Natural killer cell (primary cell): ENCODE measurements around the gene FYN. TPM values are rescaled to one million over a fixed set of nuclear protein-coding genes. Genes with fewer than 3 reads are reported as not detected.

Source experiments
- ATAC-seq, 3 donors: fragments of 150-1000 bp in 2 of 3; fragments of 200-7000 bp in 1 of 3; cut with Tn5 transposase; 1 replicate in 1 of 3; 2 replicates in 2 of 3; pipeline ENCODE4 v1.10.0; 2021; ENCODE audit warnings: mild to moderate bottlenecking in 2 of 3, moderate library complexity in 2 of 3
- DNase-seq, 2 donors: peaks; one replicate each; pipeline versions ENCODE4 v3.0.0 to v3.0.0-alpha.2; 2013 to 2021; ENCODE audit warnings: mixed read lengths in 1 of 2
- H3K27ac ChIP-seq: one replicate; pipeline ENCODE4 v1.5.1; 2013; ENCODE audit warnings: mild to moderate bottlenecking, low read length
- H3K27me3 ChIP-seq: one replicate; pipeline ENCODE4 v1.6.1; 2013; ENCODE audit warnings: low read length; ENCODE audit not compliant: control insufficient read depth, insufficient read depth
- H3K36me3 ChIP-seq: one replicate; pipeline ENCODE4 v1.6.1; 2013; ENCODE audit warnings: low read length; ENCODE audit not compliant: control insufficient read depth, insufficient read depth
- H3K4me1 ChIP-seq: one replicate; pipeline ENCODE4 v1.6.1; 2013; ENCODE audit warnings: low read length; ENCODE audit not compliant: control insufficient read depth, insufficient read depth
- H3K4me3 ChIP-seq: one replicate; pipeline ENCODE4 v1.5.1; 2013; ENCODE audit warnings: low read length
- H3K9me3 ChIP-seq: one replicate; pipeline ENCODE4 v1.6.1; 2013; ENCODE audit warnings: low read length; ENCODE audit not compliant: control insufficient read depth, insufficient read depth
- H3K27ac Mint-ChIP-seq, 2 donors: one replicate each; pipeline ENCODE4 v1.8.0; 2022; ENCODE audit warnings: mild to moderate bottlenecking in 2 of 2, mixed read lengths in 2 of 2, moderate library complexity in 1 of 2
- H3K27me3 Mint-ChIP-seq, 2 donors: one replicate each; pipeline ENCODE4 v1.8.0; 2022; ENCODE audit warnings: low read depth in 2 of 2, mixed read lengths in 2 of 2
- H3K36me3 Mint-ChIP-seq: one replicate; pipeline ENCODE4 v1.8.0; 2022; ENCODE audit warnings: mixed read lengths
- H3K4me1 Mint-ChIP-seq, 2 donors: one replicate each; pipeline ENCODE4 v1.8.0; 2022; ENCODE audit warnings: mixed read lengths in 2 of 2
- H3K4me3 Mint-ChIP-seq: one replicate; pipeline ENCODE4 v1.8.0; 2022; ENCODE audit warnings: mild to moderate bottlenecking, moderate library complexity, mixed read lengths
- H3K9me3 Mint-ChIP-seq, 2 donors: one replicate each; pipeline ENCODE4 v1.8.0; 2022; ENCODE audit warnings: mixed read lengths in 2 of 2
- WGBS: methylation state at CpG from one replicate; pipeline ENCODE4 v1.1.7; 2013; ENCODE audit warnings: missing lambda C conversion rate; ENCODE audit not compliant: insufficient coverage; 5-methylcytosine and 5-hydroxymethylcytosine counted together
- intact Hi-C: fragments of 100-400 bp; cut with micrococcal nuclease; formaldehyde crosslinking; loops from one replicate; pipeline ENCODE4 v1.14.2; 2022
- total RNA-seq, 4 donors: library from RNA; stranded (reverse); fragments of 120-200 nt in 1 of 4; gene quantifications; one replicate each; pipeline versions ENCODE4 v1.2.3 to v1.2.4, GENCODE V29; 2013 to 2022
- TF ChIP-seq, protein P1 (sequence below): fragments of 200-600 bp; IDR thresholded peaks from one replicate; pipeline ENCODE4 v1.8.0; 2022; ENCODE audit warnings: antibody characterized with exemption

FYN gene
- total RNA-seq, 3 donors from 2014 or later (not counting 1 experiment from before 2014, with no cell fraction given) = 616 to 757 (median 713) TPM

- TF ChIP-seq, protein P1, sequence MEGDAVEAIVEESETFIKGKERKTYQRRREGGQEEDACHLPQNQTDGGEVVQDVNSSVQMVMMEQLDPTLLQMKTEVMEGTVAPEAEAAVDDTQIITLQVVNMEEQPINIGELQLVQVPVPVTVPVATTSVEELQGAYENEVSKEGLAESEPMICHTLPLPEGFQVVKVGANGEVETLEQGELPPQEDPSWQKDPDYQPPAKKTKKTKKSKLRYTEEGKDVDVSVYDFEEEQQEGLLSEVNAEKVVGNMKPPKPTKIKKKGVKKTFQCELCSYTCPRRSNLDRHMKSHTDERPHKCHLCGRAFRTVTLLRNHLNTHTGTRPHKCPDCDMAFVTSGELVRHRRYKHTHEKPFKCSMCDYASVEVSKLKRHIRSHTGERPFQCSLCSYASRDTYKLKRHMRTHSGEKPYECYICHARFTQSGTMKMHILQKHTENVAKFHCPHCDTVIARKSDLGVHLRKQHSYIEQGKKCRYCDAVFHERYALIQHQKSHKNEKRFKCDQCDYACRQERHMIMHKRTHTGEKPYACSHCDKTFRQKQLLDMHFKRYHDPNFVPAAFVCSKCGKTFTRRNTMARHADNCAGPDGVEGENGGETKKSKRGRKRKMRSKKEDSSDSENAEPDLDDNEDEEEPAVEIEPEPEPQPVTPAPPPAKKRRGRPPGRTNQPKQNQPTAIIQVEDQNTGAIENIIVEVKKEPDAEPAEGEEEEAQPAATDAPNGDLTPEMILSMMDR = no peak
- H3K4me3 Mint-ChIP-seq = peak overlapping the region; percentile 95
- DNase-seq = no peak
Observed at GRCh38 chr6:111766201-111766857, 106.9 kb downstream of the FYN start.

DNA sequence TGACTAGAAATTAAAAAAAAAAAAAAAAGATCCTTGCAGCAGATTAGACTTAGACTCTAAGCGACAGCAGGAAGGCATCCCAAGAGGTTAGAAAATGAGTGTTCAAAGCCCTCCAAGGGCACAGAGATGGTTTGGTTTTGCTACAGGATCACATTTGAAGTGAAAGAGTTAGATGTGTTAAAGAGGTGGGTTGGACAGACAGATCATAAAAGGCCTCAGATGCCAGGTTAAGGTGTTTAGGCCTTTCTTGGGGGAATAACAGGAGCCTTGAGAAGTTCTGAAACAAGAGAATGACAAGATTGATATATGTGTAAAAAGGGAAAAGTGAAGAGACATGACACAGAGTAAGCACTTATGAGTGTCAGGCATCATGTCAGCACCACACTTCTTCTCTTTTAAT lies 107.5 kb downstream of the FYN start:
- H3K27ac Mint-ChIP-seq = peak overlapping the region; percentile 99 to 100

More at GRCh38 chr6:111766201-111766857, 106.9 kb downstream of the FYN start:
- Mint-ChIP-seq H3K27me3 (no peaks in the 10 kb centered on the region), H3K4me1 (peaks cover 100% of the 10 kb centered on the region in 2 donors), H3K9me3 (no peaks in the 10 kb centered on the region), H3K27ac (peak overlapping the region; percentile 99 to 100), H3K36me3 (no peaks in the 10 kb centered on the region)
- Histone ChIP-seq H3K27me3 (no peaks in the 10 kb centered on the region), H3K9me3 (no peaks in the 10 kb centered on the region), H3K4me1 (peaks cover 83% of the 10 kb centered on the region), H3K4me3 (no peak overlapping the region), H3K36me3 (peaks cover under 1% of the 10 kb centered on the region), H3K27ac (peak overlapping the region; percentile 99)
- no peak for ATAC-seq
- intact Hi-C loops = loop anchor here (2.0 to 5.0 kb wide), 2 partner anchors 70 to 106 kb away; partner anchors contain the start of gene FYN
- WGBS = 48% methylated on average over 2 of the region's 5 CpGs

GRCh38 chr6:111764238-111765175 lies 108.7 kb downstream of the FYN start:
- H3K9me3 Mint-ChIP-seq = no peaks in the 10 kb centered on the region
- H3K27me3 Mint-ChIP-seq = no peaks in the 10 kb centered on the region
- TF ChIP-seq, protein P1 = no peak
- DNase-seq (peak; percentile 60 to 86), ATAC-seq (peak; percentile 41 to 43 (median 41))
- peak overlapping the region; percentile 95 for H3K4me3 Mint-ChIP-seq
- peaks cover 3% of the 10 kb centered on the region for H3K36me3 Mint-ChIP-seq
- peak overlapping the region; percentile 99 for H3K27ac ChIP-seq
- no peak overlapping the region for H3K4me3 ChIP-seq
- H3K4me1 Mint-ChIP-seq = peaks cover 99 to 100% of the 10 kb centered on the region in 2 donors
- no peaks in the 10 kb centered on the region for H3K9me3 ChIP-seq
- H3K4me1 ChIP-seq = peaks cover 82% of the 10 kb centered on the region
- no peaks in the 10 kb centered on the region for H3K27me3 ChIP-seq
- H3K36me3 ChIP-seq = peaks cover 7% of the 10 kb centered on the region
- peak overlapping the region; percentile 99 to 100 for H3K27ac Mint-ChIP-seq
- intact Hi-C loops = loop anchor here (1.0 to 5.0 kb wide), 3 partner anchors 13 to 108 kb away; partner anchors contain the start of gene FYN
- WGBS = 24% methylated on average over 10 of the region's 13 CpGs

More for the DNA sequence above, 107.5 kb downstream of the FYN start:
- Histone ChIP-seq H3K4me3 (no peak overlapping the region), H3K36me3 (peaks cover 6% of the 10 kb centered on the region), H3K9me3 (no peaks in the 10 kb centered on the region), H3K4me1 (peaks cover 86% of the 10 kb centered on the region), H3K27me3 (no peaks in the 10 kb centered on the region), H3K27ac (peak overlapping the region; percentile 99)
- no peaks in the 10 kb centered on the region for H3K36me3 Mint-ChIP-seq
- TF ChIP-seq, protein P1 = no peak
- no peak for ATAC-seq
- WGBS = 50% methylated on average over 1 of the region's 1 CpG
- no peak for DNase-seq
- H3K4me3 Mint-ChIP-seq = peak overlapping the region; percentile 95
- intact Hi-C loops = loop anchor here (2.0 to 5.0 kb wide), 3 partner anchors 29 to 107 kb away; partner anchors contain the start of gene FYN
- H3K27me3 Mint-ChIP-seq = no peaks in the 10 kb centered on the region
- H3K9me3 Mint-ChIP-seq = no peaks in the 10 kb centered on the region
- peaks cover 100% of the 10 kb centered on the region in 2 donors for H3K4me1 Mint-ChIP-seq
